Measurements from ENCODE around the gene LTO1. TPM values are rescaled to one million over a fixed set of nuclear protein-coding genes. Genes with fewer than 3 reads are reported as not detected.
A peak's percentile ranks its signal among the peaks of the same experiment; 100 is the strongest.

Gene LTO1
- total and polyA plus RNA-seq, 2 of the 13 experiments (the other 11 are each of a cell fraction or from before 2014, with no cell fraction given) = 11.8 to 15.0 TPM

DNA sequence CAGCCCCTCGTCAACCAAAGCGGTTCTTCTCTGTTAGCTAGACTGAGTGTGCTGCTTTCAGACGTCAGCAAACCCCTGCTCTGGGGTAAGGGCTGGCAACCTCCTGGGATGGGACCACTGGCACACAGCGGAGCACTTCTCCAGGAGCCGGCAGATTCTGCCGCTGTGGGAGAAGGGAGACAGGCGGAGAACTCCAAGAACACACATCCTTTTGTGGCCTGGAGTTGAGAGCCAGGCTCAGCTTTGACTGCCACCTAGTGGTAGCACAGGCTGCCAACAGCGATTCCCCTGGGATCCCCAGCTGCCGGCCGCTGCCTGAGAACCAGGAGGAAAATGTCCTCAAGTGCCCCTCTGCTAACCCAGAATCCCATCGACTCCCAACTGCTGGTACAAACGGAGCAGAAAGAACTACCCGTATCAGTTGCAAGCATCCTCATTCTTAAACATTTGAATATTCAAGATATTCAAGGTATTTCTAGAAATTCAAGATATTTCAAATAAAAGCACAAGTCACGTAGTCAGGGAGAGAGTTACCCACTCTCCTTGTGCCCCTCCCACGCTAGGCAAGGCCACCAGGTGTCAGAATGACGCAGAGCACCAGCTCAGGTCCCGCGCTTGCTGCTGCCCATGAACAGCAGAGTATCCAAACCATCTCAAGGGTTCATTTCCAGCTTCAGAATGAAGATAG is 4.9 kb downstream of the LTO1 start (continued):
- TF ChIP-seq, protein P1, sequence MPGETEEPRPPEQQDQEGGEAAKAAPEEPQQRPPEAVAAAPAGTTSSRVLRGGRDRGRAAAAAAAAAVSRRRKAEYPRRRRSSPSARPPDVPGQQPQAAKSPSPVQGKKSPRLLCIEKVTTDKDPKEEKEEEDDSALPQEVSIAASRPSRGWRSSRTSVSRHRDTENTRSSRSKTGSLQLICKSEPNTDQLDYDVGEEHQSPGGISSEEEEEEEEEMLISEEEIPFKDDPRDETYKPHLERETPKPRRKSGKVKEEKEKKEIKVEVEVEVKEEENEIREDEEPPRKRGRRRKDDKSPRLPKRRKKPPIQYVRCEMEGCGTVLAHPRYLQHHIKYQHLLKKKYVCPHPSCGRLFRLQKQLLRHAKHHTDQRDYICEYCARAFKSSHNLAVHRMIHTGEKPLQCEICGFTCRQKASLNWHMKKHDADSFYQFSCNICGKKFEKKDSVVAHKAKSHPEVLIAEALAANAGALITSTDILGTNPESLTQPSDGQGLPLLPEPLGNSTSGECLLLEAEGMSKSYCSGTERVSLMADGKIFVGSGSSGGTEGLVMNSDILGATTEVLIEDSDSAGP (CRISPR knock-in tag; IDR thresholded peaks at IDR 0.05; ENCODE audit: borderline replicate concordance) = peak; percentile 47; the same call in 1 of the 2 replicates
- TF ChIP-seq EZH2 (conservative IDR thresholded peaks at IDR 0.05; ENCODE audit: low read depth, low read length) = no peak
- peak; percentile 85 for TF ChIP-seq XRCC5 (optimal IDR thresholded peaks at IDR 0.05; ENCODE audit: low read length)
- peak; percentile 58; the same call in 1 of the 2 replicates for TF ChIP-seq ZNF263 (CRISPR knock-in tag; IDR thresholded peaks at IDR 0.05)
- TF ChIP-seq, protein P2, sequence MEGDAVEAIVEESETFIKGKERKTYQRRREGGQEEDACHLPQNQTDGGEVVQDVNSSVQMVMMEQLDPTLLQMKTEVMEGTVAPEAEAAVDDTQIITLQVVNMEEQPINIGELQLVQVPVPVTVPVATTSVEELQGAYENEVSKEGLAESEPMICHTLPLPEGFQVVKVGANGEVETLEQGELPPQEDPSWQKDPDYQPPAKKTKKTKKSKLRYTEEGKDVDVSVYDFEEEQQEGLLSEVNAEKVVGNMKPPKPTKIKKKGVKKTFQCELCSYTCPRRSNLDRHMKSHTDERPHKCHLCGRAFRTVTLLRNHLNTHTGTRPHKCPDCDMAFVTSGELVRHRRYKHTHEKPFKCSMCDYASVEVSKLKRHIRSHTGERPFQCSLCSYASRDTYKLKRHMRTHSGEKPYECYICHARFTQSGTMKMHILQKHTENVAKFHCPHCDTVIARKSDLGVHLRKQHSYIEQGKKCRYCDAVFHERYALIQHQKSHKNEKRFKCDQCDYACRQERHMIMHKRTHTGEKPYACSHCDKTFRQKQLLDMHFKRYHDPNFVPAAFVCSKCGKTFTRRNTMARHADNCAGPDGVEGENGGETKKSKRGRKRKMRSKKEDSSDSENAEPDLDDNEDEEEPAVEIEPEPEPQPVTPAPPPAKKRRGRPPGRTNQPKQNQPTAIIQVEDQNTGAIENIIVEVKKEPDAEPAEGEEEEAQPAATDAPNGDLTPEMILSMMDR (CRISPR knock-in tag; IDR thresholded peaks at IDR 0.05) = peak; percentile 96
- peak; percentile 61 for TF ChIP-seq IRF2 (CRISPR knock-in tag; IDR thresholded peaks at IDR 0.05)
- TF ChIP-seq, protein P3, sequence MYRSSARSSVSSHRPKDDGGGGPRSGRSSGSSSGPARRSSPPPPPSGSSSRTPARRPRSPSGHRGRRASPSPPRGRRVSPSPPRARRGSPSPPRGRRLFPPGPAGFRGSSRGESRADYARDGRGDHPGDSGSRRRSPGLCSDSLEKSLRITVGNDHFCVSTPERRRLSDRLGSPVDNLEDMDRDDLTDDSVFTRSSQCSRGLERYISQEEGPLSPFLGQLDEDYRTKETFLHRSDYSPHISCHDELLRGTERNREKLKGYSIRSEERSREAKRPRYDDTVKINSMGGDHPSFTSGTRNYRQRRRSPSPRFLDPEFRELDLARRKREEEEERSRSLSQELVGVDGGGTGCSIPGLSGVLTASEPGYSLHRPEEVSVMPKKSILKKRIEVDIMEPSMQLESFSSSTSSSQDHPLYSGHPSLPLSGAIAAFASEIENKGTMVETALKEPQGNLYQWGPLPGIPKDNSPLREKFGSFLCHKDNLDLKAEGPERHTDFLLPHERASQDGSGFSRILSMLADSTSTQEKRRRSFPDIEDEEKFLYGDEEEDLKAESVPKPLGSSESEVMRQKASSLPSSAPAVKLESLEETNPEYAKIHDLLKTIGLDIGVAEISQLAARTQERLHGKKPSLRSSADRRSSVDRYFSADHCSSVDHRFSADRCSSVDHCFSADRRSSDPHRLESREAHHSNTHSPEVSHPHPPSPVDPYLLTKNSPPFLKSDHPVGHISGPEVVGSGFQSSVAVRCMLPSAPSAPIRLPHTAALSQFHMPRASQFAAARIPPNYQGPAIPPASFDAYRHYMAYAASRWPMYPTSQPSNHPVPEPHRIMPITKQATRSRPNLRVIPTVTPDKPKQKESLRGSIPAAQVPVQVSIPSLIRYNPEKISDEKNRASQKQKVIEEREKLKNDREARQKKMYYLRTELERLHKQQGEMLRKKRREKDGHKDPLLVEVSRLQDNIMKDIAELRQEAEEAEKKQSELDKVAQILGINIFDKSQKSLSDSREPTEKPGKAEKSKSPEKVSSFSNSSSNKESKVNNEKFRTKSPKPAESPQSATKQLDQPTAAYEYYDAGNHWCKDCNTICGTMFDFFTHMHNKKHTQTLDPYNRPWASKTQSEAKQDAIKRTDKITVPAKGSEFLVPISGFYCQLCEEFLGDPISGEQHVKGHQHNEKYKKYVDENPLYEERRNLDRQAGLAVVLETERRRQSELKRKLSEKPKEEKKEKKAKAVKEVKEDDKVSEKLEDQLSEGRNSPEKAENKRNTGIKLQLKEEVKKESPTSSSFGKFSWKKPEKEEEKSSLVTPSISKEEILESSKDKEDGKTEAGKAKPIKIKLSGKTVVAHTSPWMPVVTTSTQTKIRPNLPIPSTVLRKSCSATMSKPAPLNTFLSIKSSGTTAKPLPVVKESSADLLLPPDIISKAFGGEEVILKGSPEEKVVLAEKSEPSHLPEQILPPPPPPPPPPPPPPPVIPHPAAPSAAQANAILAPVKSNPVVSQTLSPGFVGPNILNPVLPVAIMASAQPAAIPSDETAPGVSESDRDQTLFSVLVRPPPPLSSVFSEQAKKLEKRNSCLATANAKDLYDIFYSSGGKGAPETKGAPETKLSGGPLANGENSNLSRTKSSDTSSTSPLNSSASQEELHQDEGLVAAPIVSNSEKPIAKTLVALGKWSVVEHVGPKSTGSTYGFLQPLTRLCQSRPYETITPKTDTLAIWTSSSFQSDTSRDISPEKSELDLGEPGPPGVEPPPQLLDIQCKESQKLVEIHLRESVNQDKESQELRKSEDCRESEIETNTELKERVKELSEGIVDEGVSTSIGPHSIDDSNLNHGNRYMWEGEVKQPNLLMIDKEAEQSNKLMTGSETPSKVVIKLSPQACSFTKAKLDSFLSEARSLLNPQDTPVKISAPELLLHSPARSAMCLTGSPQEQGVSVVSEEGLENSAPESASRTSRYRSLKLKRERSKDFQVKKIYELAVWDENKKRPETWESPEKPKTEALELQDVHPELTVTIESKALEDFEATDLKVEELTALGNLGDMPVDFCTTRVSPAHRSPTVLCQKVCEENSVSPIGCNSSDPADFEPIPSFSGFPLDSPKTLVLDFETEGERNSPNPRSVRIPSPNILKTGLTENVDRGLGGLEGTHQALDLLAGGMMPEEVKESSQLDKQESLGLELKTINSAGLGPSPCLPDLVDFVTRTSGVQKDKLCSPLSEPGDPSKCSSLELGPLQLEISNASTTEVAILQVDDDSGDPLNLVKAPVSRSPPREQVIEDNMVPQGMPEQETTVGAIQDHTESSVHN (CRISPR knock-in tag; IDR thresholded peaks at IDR 0.05) = no peak
- no peak for TF ChIP-seq AGO2 (optimal IDR thresholded peaks at IDR 0.05; ENCODE audit: low read depth, low read length)
- TF ChIP-seq PHF5A (CRISPR knock-in tag; IDR thresholded peaks at IDR 0.05; ENCODE audit: low read depth, unreplicated experiment) = peak; percentile 88
- TF ChIP-seq STAG1 (CRISPR knock-in tag; IDR thresholded peaks at IDR 0.05) = peak; percentile 93
- TF ChIP-seq, protein P4, sequence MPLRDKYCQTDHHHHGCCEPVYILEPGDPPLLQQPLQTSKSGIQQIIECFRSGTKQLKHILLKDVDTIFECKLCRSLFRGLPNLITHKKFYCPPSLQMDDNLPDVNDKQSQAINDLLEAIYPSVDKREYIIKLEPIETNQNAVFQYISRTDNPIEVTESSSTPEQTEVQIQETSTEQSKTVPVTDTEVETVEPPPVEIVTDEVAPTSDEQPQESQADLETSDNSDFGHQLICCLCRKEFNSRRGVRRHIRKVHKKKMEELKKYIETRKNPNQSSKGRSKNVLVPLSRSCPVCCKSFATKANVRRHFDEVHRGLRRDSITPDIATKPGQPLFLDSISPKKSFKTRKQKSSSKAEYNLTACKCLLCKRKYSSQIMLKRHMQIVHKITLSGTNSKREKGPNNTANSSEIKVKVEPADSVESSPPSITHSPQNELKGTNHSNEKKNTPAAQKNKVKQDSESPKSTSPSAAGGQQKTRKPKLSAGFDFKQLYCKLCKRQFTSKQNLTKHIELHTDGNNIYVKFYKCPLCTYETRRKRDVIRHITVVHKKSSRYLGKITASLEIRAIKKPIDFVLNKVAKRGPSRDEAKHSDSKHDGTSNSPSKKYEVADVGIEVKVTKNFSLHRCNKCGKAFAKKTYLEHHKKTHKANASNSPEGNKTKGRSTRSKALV (CRISPR knock-in tag; IDR thresholded peaks at IDR 0.05) = peak; percentile 65; the same call in 1 of the 2 replicates
- peak; percentile 81; the same call in 1 of the 2 replicates for TF ChIP-seq ERF (CRISPR knock-in tag; IDR thresholded peaks at IDR 0.05)
- TF ChIP-seq, protein P5, sequence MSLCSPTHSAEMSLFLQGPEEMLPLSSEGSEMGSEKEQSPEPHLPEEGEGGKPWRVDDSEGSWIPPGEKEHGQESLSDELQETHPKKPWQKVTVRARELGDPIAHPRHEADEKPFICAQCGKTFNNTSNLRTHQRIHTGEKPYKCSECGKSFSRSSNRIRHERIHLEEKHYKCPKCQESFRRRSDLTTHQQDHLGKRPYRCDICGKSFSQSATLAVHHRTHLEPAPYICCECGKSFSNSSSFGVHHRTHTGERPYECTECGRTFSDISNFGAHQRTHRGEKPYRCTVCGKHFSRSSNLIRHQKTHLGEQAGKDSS (CRISPR knock-in tag; IDR thresholded peaks at IDR 0.05; ENCODE audit: borderline replicate concordance, low read depth) = peak; percentile 98
- no peak for TF ChIP-seq SNAI1 (CRISPR knock-in tag; IDR thresholded peaks at IDR 0.05; ENCODE audit: borderline replicate concordance)

Measured in HepG2 (cell line).